ENCODE data around the gene CHRNE.

GRCh38 chr17:4850246-4850645 lies 52.7 kb downstream of the CHRNE start:
- TF ChIP-seq CTCF (IDR thresholded peaks at IDR 0.05): no peak
- TF ChIP-seq POLR2A (IDR thresholded peaks at IDR 0.05): no peak
